Stimulated activated CD8-positive, alpha-beta memory T cell treated with anti-CD3 and anti-CD28 coated beads, Interleukin-12 subunit alpha, Interleukin-12 subunit beta, amount 100 ng/mL, for 24 hours (primary cell): Measurements from ENCODE around the gene SLC22A23.

Source experiments
- DNase-seq: peaks from one replicate; pipeline ENCODE4 v3.0.0-alpha.2; 2020; ENCODE audit errors: extremely low read depth

Gene SLC22A23

GRCh38 chr6:3422435-3423070 lies 34.3 kb downstream of the SLC22A23 start:
- no peak for DNase-seq

GRCh38 chr6:3421791-3422434 lies 34.9 kb downstream of the SLC22A23 start:
- DNase-seq, result no peak

GRCh38 chr6:3421143-3421542 lies 35.7 kb downstream of the SLC22A23 start:
- DNase-seq, result no peak

- no peak for DNase-seq
These were observed 37.1 kb downstream of the SLC22A23 start for GRCh38 chr6:3419624-3420272.

- DNase-seq, result no peak
These were observed 38.3 kb downstream of the SLC22A23 start for GRCh38 chr6:3418496-3419060.

- DNase-seq, result no peak
These were observed 39.4 kb downstream of the SLC22A23 start for GRCh38 chr6:3417473-3417872.

- DNase-seq, result no peak
These were observed 41.4 kb downstream of the SLC22A23 start for GRCh38 chr6:3415490-3415889.

GRCh38 chr6:3415082-3415453 lies 41.8 kb downstream of the SLC22A23 start:
- no peak for DNase-seq

GRCh38 chr6:3414327-3415081 lies 42.3 kb downstream of the SLC22A23 start:
- no peak for DNase-seq

- no peak for DNase-seq
These were observed 43.3 kb downstream of the SLC22A23 start for GRCh38 chr6:3413592-3413991.

GRCh38 chr6:3412779-3413500 lies 43.9 kb downstream of the SLC22A23 start:
- DNase-seq, result no peak

GRCh38 chr6:3411967-3412778 lies 44.7 kb downstream of the SLC22A23 start:
- DNase-seq, result no peak

- DNase-seq, result peak; percentile 14
These were observed 46.2 kb downstream of the SLC22A23 start for GRCh38 chr6:3410385-3411360.

GRCh38 chr6:3409699-3410384 lies 47.0 kb downstream of the SLC22A23 start:
- no peak for DNase-seq

- DNase-seq, result no peak
These were observed 48.2 kb downstream of the SLC22A23 start for GRCh38 chr6:3408665-3409064.

- DNase-seq, result no peak
These were observed 49.0 kb downstream of the SLC22A23 start for GRCh38 chr6:3407840-3408239.

GRCh38 chr6:3406891-3407809 lies 49.7 kb downstream of the SLC22A23 start:
- no peak for DNase-seq

- no peak for DNase-seq
These were observed 50.5 kb downstream of the SLC22A23 start for GRCh38 chr6:3406362-3406821.
